ENCODE data around the gene CDCP1. TPM values are rescaled to one million over a fixed set of nuclear protein-coding genes. Genes with fewer than 3 reads are reported as not detected.
A peak's percentile ranks its signal among the peaks of the same experiment; 100 is the strongest.

Gene CDCP1
- total RNA-seq, 1 donor from 2014 or later, result 0.71 TPM

- H3K4me3 Mint-ChIP-seq (ENCODE audit: unreplicated experiment), result peak overlapping the region; percentile 53
- H3K27ac Mint-ChIP-seq (ENCODE audit: unreplicated experiment), result peak overlapping the region; percentile 88
- peak; percentile 73 for DNase-seq
- TF ChIP-seq CTCF (IDR thresholded peaks at IDR 0.05; ENCODE audit: partially characterized antibody, unreplicated experiment), result no peak
- H3K4me1 Mint-ChIP-seq (ENCODE audit: low read depth, unreplicated experiment), result peaks cover 8% of the 10 kb centered on the region
- no peaks in the 10 kb centered on the region for H3K9me3 Mint-ChIP-seq (ENCODE audit: unreplicated experiment)
- H3K36me3 Mint-ChIP-seq (ENCODE audit: unreplicated experiment), result peaks cover 12% of the 10 kb centered on the region
- H3K27me3 Mint-ChIP-seq (ENCODE audit: unreplicated experiment), result peaks cover 4% of the 10 kb centered on the region
Observed at GRCh38 chr3:45167011-45167911, 21.1 kb upstream of the CDCP1 start.

- Mint-ChIP-seq H3K27me3 (ENCODE audit: unreplicated experiment) (peaks cover 4% of the 10 kb centered on the region), H3K4me3 (ENCODE audit: unreplicated experiment) (no peak overlapping the region)
Observed at GRCh38 chr3:45166321-45166879, 20.2 kb upstream of the CDCP1 start.

GRCh38 chr3:45165497-45166283, 19.5 kb upstream of the CDCP1 start:
- TF ChIP-seq CTCF (IDR thresholded peaks at IDR 0.05; ENCODE audit: partially characterized antibody, unreplicated experiment), result no peak
- Mint-ChIP-seq H3K36me3 (ENCODE audit: unreplicated experiment) (peaks cover 12% of the 10 kb centered on the region), H3K27me3 (ENCODE audit: unreplicated experiment) (peaks cover 6% of the 10 kb centered on the region), H3K9me3 (ENCODE audit: unreplicated experiment) (no peaks in the 10 kb centered on the region), H3K4me3 (ENCODE audit: unreplicated experiment) (no peak overlapping the region), H3K4me1 (ENCODE audit: low read depth, unreplicated experiment) (peaks cover 8% of the 10 kb centered on the region), H3K27ac (ENCODE audit: unreplicated experiment) (no peak overlapping the region)
- DNase-seq, result no peak

More at GRCh38 chr3:45166321-45166879, 20.2 kb upstream of the CDCP1 start:
- no peaks in the 10 kb centered on the region for H3K9me3 Mint-ChIP-seq (ENCODE audit: unreplicated experiment)
- DNase-seq, result no peak
- peaks cover 8% of the 10 kb centered on the region for H3K4me1 Mint-ChIP-seq (ENCODE audit: low read depth, unreplicated experiment)
- no peak for TF ChIP-seq CTCF (IDR thresholded peaks at IDR 0.05; ENCODE audit: partially characterized antibody, unreplicated experiment)
- no peak overlapping the region for H3K27ac Mint-ChIP-seq (ENCODE audit: unreplicated experiment)
- peaks cover 12% of the 10 kb centered on the region for H3K36me3 Mint-ChIP-seq (ENCODE audit: unreplicated experiment)

GRCh38 chr3:45164056-45164455, 17.9 kb upstream of the CDCP1 start:
- no peak overlapping the region for H3K4me3 Mint-ChIP-seq (ENCODE audit: unreplicated experiment)
- no peak overlapping the region for H3K27ac Mint-ChIP-seq (ENCODE audit: unreplicated experiment)
- H3K9me3 Mint-ChIP-seq (ENCODE audit: unreplicated experiment), result no peaks in the 10 kb centered on the region
- TF ChIP-seq CTCF (IDR thresholded peaks at IDR 0.05; ENCODE audit: partially characterized antibody, unreplicated experiment), result no peak
- H3K36me3 Mint-ChIP-seq (ENCODE audit: unreplicated experiment), result peaks cover 12% of the 10 kb centered on the region
- DNase-seq, result no peak
- H3K4me1 Mint-ChIP-seq (ENCODE audit: low read depth, unreplicated experiment), result peaks cover 8% of the 10 kb centered on the region
- H3K27me3 Mint-ChIP-seq (ENCODE audit: unreplicated experiment), result peaks cover 6% of the 10 kb centered on the region

Data from glutamatergic neuron (in vitro differentiated cells).